ENCODE data around the gene COL5A1. TPM values are rescaled to one million over a fixed set of nuclear protein-coding genes. Genes with fewer than 3 reads are reported as not detected.
A peak's percentile ranks its signal among the peaks of the same experiment; 100 is the strongest.

The COL5A1 gene
- total RNA-seq, 6 experiments from 2014 or later: 196 to 308 (median 225) TPM

DNA sequence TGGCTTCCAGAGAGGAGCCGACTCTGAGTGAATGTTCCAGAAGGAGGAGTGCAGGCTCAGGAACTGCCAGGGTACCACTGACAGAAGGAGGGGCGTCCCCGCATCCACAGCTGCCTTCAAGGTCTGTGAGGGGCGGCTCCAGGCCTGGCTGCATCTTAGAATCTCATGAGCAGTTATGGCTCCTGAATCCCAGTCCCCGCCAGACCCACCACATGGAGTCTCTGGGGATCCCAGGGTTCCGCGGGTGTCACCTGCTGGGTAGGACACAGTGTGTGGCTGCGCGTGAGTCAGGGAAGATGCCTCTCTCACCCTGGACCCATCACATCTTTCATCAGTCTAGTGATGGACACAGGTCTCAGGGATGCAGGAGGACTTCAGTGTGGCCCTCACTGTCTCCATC is 79.2 kb downstream of the COL5A1 start:
- TF ChIP-seq, protein P1, sequence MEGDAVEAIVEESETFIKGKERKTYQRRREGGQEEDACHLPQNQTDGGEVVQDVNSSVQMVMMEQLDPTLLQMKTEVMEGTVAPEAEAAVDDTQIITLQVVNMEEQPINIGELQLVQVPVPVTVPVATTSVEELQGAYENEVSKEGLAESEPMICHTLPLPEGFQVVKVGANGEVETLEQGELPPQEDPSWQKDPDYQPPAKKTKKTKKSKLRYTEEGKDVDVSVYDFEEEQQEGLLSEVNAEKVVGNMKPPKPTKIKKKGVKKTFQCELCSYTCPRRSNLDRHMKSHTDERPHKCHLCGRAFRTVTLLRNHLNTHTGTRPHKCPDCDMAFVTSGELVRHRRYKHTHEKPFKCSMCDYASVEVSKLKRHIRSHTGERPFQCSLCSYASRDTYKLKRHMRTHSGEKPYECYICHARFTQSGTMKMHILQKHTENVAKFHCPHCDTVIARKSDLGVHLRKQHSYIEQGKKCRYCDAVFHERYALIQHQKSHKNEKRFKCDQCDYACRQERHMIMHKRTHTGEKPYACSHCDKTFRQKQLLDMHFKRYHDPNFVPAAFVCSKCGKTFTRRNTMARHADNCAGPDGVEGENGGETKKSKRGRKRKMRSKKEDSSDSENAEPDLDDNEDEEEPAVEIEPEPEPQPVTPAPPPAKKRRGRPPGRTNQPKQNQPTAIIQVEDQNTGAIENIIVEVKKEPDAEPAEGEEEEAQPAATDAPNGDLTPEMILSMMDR (IDR thresholded peaks at IDR 0.05): no peak
- no peak overlapping the region for H3K27ac Mint-ChIP-seq
- peaks cover 24% of the 10 kb centered on the region for H3K4me1 Mint-ChIP-seq (ENCODE audit: low read depth)
- no peaks in the 10 kb centered on the region; the same call in 1 of the 2 replicates for H3K9me3 Mint-ChIP-seq
- no peak for DNase-seq
- peaks cover 16% of the 10 kb centered on the region for H3K36me3 Mint-ChIP-seq (ENCODE audit: low read depth)
- no peak overlapping the region; the same call in 1 of the 2 replicates for H3K4me3 Mint-ChIP-seq
- peaks cover 67% of the 10 kb centered on the region for H3K27me3 Mint-ChIP-seq (ENCODE audit: insufficient read depth)

DNA sequence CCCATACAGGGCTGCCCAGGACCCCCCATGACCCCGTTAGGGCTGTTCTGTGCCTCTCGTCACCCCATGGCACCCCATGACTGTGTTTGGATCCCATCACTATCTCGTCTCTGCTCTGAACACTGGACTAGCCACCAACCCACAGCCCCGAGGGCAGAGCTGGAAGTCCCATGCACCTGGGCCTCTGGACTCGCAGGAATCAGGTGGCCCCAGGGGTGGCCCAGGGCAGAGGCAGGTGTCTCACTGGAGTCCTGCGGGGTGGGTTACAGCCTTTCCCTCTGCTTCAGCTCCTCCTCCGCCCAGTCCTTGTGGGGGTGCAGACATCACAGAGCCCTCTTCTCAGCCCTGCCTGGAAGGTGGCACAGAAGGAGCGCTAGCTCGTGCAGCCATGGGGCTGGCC is 79.7 kb downstream of the COL5A1 start:
- H3K4me1 Mint-ChIP-seq (ENCODE audit: low read depth): peaks cover 18% of the 10 kb centered on the region; the same call in 1 of the 2 replicates

DNA sequence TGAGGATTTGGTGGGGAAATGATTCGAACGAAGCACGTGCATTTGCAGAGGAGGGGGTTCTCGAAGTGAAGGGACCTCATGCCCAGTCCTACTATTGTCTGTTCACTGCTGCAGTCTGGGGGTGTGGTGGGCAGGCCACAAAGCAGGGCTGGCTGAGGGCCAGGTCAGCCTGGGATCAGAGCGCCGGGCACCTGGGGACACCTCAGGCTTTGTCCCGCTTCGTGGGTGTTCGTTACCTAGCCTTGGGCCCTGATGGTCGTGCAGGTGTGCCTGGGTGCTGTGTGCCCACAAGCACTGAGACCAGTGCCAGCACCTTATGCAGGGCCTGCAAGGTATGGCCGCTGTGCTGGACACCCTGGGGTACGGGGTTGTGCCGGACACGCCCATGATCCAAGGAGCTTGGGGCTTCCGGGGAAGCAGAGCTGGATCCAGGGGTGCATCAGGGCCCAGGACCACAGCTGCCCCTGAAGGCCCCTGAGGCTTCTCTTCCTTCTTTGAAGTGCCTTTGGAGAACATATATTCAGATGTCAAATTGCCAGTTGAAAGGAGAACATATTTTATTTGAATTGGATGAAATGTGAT is 80.6 kb downstream of the COL5A1 start:
- Mint-ChIP-seq H3K36me3 (ENCODE audit: low read depth) (peaks cover 4% of the 10 kb centered on the region; the same call in 1 of the 2 replicates), H3K4me3 (peak overlapping the region; percentile 24; the same call in 1 of the 2 replicates), H3K27ac (peak overlapping the region; percentile 58), H3K4me1 (ENCODE audit: low read depth) (peaks cover 15% of the 10 kb centered on the region; the same call in 1 of the 2 replicates), H3K27me3 (ENCODE audit: insufficient read depth) (peaks cover 65% of the 10 kb centered on the region), H3K9me3 (no peaks in the 10 kb centered on the region; the same call in 1 of the 2 replicates)
- TF ChIP-seq, protein P1 (IDR thresholded peaks at IDR 0.05): no peak
- no peak for DNase-seq

More for the DNA sequence above, 79.7 kb downstream of the COL5A1 start:
- H3K4me3 Mint-ChIP-seq: no peak overlapping the region
- TF ChIP-seq, protein P1 (IDR thresholded peaks at IDR 0.05): no peak
- DNase-seq: no peak
- H3K9me3 Mint-ChIP-seq: no peaks in the 10 kb centered on the region; the same call in 1 of the 2 replicates
- H3K27ac Mint-ChIP-seq: no peak overlapping the region
- H3K27me3 Mint-ChIP-seq (ENCODE audit: insufficient read depth): peaks cover 69% of the 10 kb centered on the region
- peaks cover 11% of the 10 kb centered on the region; the same call in 1 of the 2 replicates for H3K36me3 Mint-ChIP-seq (ENCODE audit: low read depth)

DNA sequence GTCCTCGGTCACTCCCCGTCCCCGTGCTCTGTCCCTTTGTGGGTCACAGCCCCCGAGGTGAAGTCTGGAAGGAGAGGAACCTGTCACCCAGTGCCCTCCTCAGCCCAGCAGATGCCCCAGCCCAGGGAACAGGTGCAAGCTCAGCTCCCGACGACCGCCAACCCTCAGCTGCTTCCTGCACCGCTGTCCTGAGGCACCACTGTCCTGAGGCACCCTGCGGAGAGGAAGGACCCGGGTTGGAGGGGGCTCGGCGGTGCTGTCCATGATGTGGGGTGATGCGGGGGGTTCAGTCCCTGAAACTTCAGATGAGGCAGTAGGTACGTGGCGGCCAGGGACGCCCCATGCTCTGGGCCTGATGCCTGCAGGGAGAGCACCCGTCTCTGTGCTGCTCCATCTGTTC is 81.4 kb downstream of the COL5A1 start:
- no peak for DNase-seq
- Mint-ChIP-seq H3K36me3 (ENCODE audit: low read depth) (peaks cover 10% of the 10 kb centered on the region; the same call in 1 of the 2 replicates), H3K9me3 (no peaks in the 10 kb centered on the region; the same call in 1 of the 2 replicates), H3K4me1 (ENCODE audit: low read depth) (peaks cover 15% of the 10 kb centered on the region; the same call in 1 of the 2 replicates), H3K4me3 (no peak overlapping the region), H3K27me3 (ENCODE audit: insufficient read depth) (peaks cover 66% of the 10 kb centered on the region), H3K27ac (peak overlapping the region; percentile 58; the same call in 1 of the 2 replicates)
- TF ChIP-seq, protein P1 (IDR thresholded peaks at IDR 0.05): no peak

DNA sequence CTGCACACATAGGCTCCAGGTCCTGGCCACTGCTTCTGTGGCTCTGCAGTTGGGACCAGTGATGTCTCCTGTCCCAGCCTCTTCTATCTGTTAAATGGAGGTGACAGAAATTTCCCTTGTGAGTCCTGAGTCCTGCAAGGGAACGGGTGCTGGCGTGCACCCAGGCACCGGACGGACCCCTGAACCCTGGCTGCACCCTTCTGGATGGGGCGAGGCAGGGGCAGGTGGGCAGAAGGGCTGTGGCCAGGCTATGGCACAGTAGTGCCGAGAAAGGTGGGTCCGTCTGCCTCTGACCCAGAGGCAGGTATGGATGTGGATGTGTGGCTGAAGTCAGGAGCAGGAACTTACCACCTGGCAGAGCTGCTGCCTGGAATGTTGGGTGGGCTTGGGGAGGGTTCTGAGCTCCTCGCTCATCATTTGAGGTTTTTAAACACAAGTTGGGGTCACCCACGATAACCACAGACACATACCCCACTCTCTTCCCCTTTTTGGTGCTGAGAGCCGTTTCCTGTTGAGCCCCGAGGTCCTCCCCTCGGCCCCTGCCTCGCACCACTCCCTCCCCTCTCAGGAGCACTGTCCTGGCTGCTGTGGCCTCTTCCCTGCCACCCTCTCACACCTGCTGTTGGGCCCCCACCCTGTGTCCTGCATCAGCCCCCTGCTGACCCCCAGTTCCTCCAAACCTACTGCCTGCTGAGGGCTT is 82.0 kb downstream of the COL5A1 start:
- no peaks in the 10 kb centered on the region; the same call in 1 of the 2 replicates for H3K9me3 Mint-ChIP-seq
- H3K4me3 Mint-ChIP-seq: peak overlapping the region; percentile 13; the same call in 1 of the 2 replicates
- H3K27ac Mint-ChIP-seq: no peak overlapping the region; the same call in none of the 2 replicates
- peaks cover 71% of the 10 kb centered on the region for H3K27me3 Mint-ChIP-seq (ENCODE audit: insufficient read depth)
- no peak for DNase-seq
- TF ChIP-seq, protein P1 (IDR thresholded peaks at IDR 0.05): no peak
- peaks cover 15% of the 10 kb centered on the region; the same call in 1 of the 2 replicates for H3K4me1 Mint-ChIP-seq (ENCODE audit: low read depth)
- H3K36me3 Mint-ChIP-seq (ENCODE audit: low read depth): peaks cover 12% of the 10 kb centered on the region; the same call in 1 of the 2 replicates
